ENCODE measurements around the gene MAPK4.

- no peak for TF ChIP-seq CTCF (IDR thresholded peaks at IDR 0.05; ENCODE audit: borderline replicate concordance, extremely low read depth, low read length, poor library complexity, severe bottlenecking)
- no peak for TF ChIP-seq EZH2 (IDR thresholded peaks at IDR 0.05; ENCODE audit: borderline replicate concordance, low read depth, low read length, severe bottlenecking)
These were observed 157.0 kb downstream of the MAPK4 start for GRCh38 chr18:50716902-50717301.

All from DND-41 (cell line).